ENCODE measurements around the gene DGAT2L6.

DNA sequence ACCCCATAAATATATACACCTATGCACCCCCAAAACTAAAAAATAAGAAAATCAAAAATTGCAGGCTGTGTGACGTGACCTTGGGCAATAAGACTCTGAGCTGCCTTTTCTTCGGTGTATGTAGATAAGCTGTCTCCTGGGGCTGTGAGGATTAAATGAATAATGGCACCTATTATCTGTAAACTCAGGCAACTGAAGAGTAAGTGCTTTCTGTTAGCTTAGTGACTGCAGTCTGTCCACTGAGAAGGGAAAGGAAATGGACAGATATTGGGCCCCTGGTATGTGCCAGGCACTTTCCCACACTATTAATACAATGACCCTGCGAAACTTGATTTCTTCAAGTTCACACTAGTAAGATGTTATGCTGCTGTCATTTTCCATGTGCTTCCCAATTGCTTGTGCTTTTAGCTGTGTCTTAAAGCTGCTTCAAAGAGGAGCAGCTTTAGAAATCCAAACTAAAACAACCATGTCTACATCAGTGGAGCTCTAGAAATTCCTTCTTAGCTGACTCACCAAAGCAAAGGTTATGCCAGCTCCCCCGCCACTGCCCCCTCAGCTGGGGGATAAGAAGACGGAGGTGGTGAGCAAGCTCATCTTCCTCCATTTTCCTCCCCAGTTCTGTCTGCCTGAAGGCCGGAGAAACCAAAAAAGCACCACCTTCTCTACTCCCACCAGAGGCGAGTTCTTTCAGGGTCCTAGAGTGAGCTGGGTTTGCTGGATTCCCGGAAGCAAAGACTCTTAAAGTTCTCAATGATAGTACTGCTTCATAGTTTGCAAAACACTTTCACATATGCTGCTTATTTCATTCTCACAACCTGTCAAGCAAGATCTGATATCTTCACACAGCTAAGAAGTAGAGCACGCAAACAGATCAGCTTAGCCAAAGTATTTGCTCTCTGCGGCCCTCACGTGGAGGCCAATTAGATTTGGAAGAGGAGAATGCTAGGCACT lies 8.8 kb upstream of the DGAT2L6 start:
- TF ChIP-seq, protein P1, sequence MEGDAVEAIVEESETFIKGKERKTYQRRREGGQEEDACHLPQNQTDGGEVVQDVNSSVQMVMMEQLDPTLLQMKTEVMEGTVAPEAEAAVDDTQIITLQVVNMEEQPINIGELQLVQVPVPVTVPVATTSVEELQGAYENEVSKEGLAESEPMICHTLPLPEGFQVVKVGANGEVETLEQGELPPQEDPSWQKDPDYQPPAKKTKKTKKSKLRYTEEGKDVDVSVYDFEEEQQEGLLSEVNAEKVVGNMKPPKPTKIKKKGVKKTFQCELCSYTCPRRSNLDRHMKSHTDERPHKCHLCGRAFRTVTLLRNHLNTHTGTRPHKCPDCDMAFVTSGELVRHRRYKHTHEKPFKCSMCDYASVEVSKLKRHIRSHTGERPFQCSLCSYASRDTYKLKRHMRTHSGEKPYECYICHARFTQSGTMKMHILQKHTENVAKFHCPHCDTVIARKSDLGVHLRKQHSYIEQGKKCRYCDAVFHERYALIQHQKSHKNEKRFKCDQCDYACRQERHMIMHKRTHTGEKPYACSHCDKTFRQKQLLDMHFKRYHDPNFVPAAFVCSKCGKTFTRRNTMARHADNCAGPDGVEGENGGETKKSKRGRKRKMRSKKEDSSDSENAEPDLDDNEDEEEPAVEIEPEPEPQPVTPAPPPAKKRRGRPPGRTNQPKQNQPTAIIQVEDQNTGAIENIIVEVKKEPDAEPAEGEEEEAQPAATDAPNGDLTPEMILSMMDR (conservative IDR thresholded peaks at IDR 0.05; ENCODE audit: low read length): no peak
- TF ChIP-seq EZH2phosphoT487 (IDR thresholded peaks at IDR 0.05; ENCODE audit: borderline replicate concordance, low read depth, low read length): no peak
